ENCODE data around the gene ZNF419.

DNA sequence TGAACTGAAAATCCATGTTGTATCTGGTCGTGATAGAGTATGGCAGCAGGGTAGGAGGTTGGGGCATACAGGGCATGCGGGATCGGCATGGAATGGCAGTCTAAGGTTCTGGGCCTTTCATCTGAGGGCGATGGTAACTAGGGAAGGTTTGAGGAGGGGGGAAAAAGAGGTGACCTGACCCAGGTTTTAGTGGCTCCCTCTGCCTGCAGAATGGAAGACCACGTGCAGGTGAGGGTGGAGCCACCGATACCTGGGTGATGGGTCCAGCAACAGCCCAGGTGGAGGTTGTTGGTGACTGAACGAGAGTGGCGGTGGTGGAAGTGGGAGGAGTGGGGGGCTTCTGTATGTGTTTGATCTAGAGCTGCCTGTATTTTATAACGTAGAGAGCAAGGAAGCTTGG lies 48.6 kb upstream of the ZNF419 start:
- TF ChIP-seq EP300 (IDR thresholded peaks at IDR 0.05; ENCODE audit: borderline replicate concordance): no peak
- TF ChIP-seq, protein P1, sequence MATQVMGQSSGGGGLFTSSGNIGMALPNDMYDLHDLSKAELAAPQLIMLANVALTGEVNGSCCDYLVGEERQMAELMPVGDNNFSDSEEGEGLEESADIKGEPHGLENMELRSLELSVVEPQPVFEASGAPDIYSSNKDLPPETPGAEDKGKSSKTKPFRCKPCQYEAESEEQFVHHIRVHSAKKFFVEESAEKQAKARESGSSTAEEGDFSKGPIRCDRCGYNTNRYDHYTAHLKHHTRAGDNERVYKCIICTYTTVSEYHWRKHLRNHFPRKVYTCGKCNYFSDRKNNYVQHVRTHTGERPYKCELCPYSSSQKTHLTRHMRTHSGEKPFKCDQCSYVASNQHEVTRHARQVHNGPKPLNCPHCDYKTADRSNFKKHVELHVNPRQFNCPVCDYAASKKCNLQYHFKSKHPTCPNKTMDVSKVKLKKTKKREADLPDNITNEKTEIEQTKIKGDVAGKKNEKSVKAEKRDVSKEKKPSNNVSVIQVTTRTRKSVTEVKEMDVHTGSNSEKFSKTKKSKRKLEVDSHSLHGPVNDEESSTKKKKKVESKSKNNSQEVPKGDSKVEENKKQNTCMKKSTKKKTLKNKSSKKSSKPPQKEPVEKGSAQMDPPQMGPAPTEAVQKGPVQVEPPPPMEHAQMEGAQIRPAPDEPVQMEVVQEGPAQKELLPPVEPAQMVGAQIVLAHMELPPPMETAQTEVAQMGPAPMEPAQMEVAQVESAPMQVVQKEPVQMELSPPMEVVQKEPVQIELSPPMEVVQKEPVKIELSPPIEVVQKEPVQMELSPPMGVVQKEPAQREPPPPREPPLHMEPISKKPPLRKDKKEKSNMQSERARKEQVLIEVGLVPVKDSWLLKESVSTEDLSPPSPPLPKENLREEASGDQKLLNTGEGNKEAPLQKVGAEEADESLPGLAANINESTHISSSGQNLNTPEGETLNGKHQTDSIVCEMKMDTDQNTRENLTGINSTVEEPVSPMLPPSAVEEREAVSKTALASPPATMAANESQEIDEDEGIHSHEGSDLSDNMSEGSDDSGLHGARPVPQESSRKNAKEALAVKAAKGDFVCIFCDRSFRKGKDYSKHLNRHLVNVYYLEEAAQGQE (IDR thresholded peaks at IDR 0.05; ENCODE audit: low read depth): no peak
- TF ChIP-seq CEBPB (IDR thresholded peaks at IDR 0.05): no peak

Measured in Ishikawa (cell line).